GM18511 (cell line): ENCODE measurements around the gene TP73.
A peak's percentile ranks its signal among the peaks of the same experiment; 100 is the strongest.

Experiments
- ATAC-seq: cut with Tn5 transposase; IDR thresholded peaks from one replicate; pipeline ENCODE4 v1.9.1; 2021; ENCODE audit warnings: mild to moderate bottlenecking, moderate library complexity; ENCODE audit not compliant: unreplicated experiment

Gene TP73

GRCh38 chr1:3651026-3651929, 1.0 kb upstream of the TP73 start:
- no peak for ATAC-seq

- no peak for ATAC-seq
Observed at GRCh38 chr1:3652548-3653285, 401 bp downstream of the TP73 start.

DNA sequence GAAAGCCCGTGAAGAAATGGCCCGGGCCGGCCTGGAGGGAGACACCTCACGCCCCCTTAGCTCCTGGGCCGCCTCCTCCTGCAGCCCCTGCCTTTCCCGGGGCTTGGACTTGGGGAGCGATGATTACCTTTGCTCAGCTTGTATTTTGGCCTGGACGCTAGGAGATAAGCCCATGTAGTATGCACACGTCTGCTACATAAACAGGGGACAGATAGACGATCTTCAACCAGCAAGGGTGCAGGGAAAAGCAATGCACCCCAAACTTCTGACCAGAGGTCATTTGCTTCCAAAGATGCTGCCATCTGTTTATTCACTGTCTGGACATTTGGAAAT, 936 bp downstream of the TP73 start:
- ATAC-seq, result no peak

- ATAC-seq, result no peak
Observed at GRCh38 chr1:3654549-3655281, 2.4 kb downstream of the TP73 start.

DNA sequence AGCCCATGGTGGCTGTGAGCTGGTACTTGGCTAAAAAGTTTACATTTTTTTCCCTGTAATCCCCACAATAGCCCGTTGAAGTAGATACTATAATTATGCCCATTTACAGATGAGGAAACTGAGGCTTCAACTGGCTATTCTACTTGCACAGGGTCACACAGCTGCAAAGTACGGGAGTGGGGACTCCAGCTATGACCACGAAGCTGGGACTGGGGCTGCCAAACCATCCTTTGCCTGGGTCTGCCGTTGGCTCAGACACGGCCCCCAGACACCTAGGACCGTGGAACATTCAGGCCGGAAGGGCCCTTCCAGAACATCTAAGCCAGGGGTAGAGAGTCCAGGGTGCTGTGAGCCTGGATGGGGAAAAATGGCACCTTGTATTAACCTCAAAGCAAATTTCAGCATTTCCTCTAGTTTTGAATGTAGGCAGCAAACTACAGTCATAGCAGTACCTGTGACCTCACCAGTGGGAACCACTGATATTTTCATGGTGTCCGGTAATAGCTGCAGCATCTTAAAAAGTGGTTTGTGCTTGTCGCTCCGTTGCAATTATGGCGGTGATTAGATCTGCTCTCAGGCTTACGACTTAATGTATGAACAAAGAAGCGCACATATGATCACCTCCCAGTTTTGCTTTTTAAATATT, 4.3 kb downstream of the TP73 start:
- peak; percentile 57 for ATAC-seq

DNA sequence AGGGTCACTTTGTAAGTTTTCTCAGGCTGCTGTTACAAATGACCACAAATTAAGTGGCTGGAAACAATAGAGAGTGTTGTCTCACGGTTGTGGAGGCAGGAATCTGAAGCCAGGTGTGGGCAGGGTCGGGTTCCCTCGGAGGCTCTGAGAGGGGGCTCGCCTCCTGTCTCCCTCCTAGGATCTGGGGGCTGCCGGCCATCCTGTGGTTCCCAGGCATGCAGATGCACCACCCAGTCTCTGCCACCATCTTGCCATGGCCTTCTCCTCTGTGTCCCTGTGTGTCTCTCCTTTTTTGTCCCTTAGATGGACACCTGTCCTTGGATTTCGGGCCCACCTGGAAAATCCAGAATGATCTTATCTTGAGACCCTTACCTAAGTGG, 4.8 kb downstream of the TP73 start:
- no peak for ATAC-seq

DNA sequence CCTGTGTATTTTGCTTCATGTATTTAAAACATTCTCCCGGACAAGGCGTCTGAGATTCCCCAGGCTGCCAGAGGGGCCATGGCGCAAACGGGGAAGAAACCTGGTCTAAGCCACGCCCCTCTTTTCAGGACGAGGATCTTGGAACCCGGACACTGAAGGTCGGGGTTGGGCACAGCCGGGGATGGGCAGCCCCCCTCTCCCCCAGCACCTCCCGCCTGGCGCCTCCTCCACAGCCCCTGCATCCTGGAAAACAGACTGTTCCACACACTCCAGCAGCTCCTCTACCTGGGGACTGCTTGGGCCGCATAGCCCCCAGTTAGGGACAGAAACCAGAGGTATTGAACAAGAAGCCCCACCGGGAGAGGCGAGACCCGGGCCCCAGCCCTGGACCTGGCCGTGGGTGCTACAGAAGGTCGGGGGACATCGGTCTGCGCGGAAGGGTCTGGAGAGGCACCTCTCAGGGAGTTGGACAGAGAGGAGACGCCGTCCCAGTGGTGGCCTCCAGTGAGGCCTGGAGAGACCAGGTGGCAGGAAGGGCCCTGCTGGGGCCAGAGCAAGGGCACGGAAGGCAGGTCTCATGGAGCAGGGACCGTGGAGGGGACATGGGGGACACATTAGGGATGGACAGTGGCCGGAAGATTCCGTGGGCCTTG, 5.4 kb downstream of the TP73 start:
- no peak for ATAC-seq

DNA sequence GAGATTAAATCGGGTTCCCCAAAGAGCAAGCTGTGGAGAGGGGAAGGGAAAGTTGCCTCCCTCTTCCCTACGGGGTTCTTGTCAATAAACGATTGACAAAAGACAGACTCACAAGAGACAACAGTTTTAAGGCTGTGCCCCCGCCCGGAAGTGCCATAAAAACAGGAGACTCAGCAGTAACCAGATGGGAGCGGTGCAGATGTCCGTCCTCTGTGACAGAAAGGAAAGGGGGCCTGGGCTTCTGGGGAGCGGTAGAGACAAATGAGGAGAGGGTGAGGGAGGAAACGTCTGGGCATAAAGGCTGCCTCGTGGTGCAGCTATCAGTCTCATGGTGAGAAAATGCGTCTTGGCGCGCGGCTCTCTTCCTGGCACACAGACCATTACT, 5.9 kb downstream of the TP73 start:
- ATAC-seq, result no peak

GRCh38 chr1:3659093-3659492, 6.8 kb downstream of the TP73 start:
- no peak for ATAC-seq

- ATAC-seq, result no peak
Observed at GRCh38 chr1:3660704-3661103, 8.4 kb downstream of the TP73 start.

- ATAC-seq, result no peak
Observed at GRCh38 chr1:3661631-3662030, 9.3 kb downstream of the TP73 start.

DNA sequence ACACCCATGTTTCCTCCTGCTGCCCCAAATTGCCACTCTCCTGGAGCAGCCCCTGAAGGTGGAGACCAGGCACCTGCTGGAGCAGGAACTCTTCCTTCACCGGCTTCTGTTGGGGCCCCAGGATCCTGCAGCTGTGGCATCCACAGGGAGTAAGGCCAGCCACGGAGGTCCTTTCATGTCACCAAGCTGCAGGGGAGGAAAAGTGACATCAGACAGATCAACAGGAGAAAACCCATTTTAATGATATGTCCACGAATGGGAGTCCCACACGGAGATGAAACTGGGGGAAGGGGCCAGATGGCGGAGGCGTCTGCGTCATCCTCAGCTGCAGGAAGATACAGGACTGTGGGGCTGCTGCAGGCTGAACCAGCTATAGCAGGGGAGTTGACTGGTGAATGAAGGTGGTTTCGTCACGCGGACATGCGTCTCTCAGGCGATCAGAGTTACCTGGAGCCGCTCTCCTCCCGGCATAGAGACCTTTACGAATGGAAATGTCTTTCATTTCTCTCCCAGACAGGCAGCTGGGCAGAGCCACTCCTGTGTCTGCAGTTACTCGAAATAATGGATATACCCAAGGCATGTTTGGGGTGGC, 9.9 kb downstream of the TP73 start:
- no peak for ATAC-seq

DNA sequence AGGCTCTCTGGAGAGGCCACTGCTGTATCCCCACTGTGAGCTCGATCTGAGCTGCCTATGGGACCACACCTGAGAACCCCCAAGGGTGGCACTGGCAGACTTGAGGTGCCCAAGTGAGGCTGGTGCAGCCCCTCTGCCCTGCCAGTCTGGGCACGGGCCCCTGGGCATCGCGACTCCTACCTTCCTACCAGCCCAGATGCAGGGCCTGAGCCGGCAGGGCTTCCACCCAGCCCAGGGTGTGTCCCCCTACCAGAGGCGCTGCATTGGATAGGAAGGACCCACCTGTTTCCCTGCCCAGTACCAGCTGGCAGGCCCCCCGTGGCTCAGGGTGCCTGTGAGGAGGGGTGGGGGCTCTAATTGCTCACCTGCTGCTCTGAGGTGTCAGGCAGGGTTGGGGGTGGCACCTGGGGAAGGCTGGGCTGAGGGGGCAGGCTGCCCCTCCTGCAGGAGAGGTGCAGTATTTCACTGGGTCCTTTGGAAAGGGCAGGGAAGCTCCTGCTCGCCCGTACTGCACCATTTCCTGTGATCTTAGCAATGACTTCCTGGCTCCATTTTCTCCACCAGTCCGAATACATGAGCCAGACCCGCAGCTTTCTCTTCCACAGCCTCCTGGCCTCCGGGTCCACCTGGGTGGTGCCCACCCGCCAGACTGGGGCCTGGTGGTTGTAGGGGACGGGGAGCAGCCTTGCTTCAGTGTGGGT, 11.8 kb downstream of the TP73 start:
- ATAC-seq, result no peak

DNA sequence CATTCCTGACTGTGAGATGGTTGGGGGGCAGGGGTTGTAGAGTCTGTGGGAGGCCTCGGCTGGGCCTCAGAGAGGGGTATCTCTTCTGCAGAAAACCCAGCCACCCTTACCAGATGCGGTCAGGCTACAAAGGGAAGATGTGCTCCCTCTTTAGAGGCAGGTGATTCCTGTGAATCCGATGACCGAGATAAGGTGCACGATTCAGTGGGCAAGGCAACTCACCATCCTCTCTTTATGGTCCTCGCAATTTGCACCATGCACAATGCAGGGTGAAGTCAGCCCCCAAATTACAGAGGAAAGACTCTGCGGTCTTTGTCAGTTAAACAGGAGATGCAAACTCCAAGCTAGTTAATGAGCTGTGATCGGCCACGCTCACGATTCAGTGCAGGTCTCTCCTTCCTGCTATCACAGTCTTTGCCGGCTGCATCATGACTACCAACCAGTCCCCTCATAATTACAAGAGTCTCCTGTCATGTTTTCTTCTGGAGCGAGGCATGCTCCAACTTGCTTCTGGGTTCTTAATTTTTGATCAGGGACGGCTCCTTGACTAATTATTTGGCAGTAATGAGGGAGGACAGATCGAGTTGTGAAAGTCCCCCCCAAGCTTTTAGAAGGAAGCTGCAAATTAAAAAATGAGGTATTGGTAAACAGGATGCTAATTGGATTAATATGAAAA, 12.5 kb downstream of the TP73 start:
- no peak for ATAC-seq

- ATAC-seq, result no peak
Observed at GRCh38 chr1:3668148-3668547, 15.8 kb downstream of the TP73 start.

DNA sequence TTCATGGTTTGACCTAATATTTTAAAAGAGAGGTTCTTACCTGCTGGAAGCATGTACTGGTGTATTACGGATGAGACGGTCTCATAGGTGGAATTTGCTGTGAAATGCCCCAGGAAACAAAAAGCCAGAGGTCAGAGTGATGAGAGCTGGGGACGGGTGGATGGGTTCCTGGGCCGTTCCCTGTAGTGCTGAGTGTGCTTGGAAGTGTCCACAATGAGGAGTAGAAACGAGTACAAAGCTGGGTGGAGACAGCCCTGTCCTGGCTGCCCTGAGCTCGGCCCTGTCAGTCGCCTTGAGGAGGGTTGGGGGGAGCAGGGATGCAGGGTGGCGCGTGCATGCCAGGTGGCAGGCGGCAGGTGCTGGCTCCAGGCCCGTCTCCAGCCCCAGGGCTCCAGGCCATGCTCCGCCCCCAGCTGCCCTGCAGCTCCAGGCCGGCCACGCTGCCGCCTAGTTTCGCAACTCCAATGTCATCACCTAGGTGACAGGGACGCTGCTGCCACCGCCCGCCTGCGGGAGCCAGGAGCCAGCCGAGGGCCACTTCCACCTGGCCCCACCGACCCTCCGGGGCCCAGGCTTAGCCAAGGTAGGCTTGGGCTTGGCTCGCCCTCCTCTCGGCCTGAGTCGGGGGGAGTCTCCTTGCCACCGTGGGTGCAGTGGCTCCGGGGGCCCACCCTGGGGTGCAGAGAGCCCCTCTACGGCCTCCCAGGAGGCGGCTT, 16.4 kb downstream of the TP73 start:
- ATAC-seq, result no peak

- ATAC-seq, result no peak
Observed at GRCh38 chr1:3669421-3669821, 17.1 kb downstream of the TP73 start.

DNA sequence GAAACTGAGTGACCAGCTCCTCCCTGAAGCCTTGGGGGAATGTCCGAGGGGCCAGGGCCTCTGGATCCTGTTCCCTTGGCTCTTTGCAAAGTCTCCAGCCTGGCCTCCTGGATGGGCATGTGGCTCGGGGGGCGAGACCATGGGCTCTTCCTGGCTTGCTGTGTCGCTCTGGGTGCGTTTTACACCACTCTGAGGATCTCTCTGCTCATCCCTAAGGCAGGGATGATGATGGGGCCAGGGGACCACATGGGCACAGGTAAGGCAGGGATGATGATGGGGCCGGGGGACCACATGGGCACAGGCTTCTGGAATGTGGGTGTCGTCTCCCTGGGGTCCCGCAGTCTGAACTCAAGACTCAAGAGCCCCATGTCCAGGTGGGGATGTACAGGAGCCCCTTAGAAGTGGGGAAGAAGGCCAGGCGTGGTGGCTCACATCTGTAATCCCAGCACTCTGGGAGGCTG, 17.7 kb downstream of the TP73 start:
- no peak for ATAC-seq
